ENCODE data around the gene FAM229A.

- TF ChIP-seq CBFB (CRISPR knock-in tag; IDR thresholded peaks at IDR 0.05; ENCODE audit: low read depth) (no peak), ZNF263 (CRISPR knock-in tag; IDR thresholded peaks at IDR 0.05; ENCODE audit: low read depth) (no peak), CTCF (IDR thresholded peaks at IDR 0.05) (no peak), PREB (CRISPR knock-in tag; IDR thresholded peaks at IDR 0.05; ENCODE audit: borderline replicate concordance) (no peak), E2F4 (CRISPR knock-in tag; IDR thresholded peaks at IDR 0.05; ENCODE audit: borderline replicate concordance, low read depth) (no peak), TP53 (CRISPR knock-in tag; IDR thresholded peaks at IDR 0.05) (no peak)
Measured at GRCh38 chr1:32318127-32318869, 44.0 kb downstream of the FAM229A start.
